ENCODE measurements around the gene RPH3AL. TPM values are rescaled to one million over a fixed set of nuclear protein-coding genes. Genes with fewer than 3 reads are reported as not detected.

The RPH3AL gene
- total RNA-seq, 4 donors from 2014 or later, result 24.3 to 90.5 (median 47.2) TPM

- in situ Hi-C loops (cut with MboI; ENCODE audit: low pct_ligation_motif_present in 1 of 4, low pct_unique_long_range_greater_than_20kb in 1 of 4, low sequenced_read_pairs in 3 of 4), result no loop called here
- DNase-seq, result no peak
- Histone ChIP-seq H3K9me3 (no peaks in the 10 kb centered on the region), H3K27ac (peak overlapping the region; percentile 66 to 82 (median 68)), H3K36me3 (peaks cover 0 to 5% (median 0%) of the 10 kb centered on the region in 4 donors), H3K4me1 (peaks cover 0 to 16% (median 10%) of the 10 kb centered on the region in 4 donors), H3K4me3 (peak overlapping the region in 1 of 4 donors; percentile 25), H3K27me3 (no peaks in the 10 kb centered on the region)
- WGBS, 2 donors (ENCODE audit: low coverage in 1 of 2), result 75 to 87% methylated on average over 11 of the region's 11 CpGs
- TF ChIP-seq POLR2AphosphoS5 (IDR thresholded peaks at IDR 0.05), result no peak
- no peak for TF ChIP-seq POLR2A (IDR thresholded peaks at IDR 0.05)
- TF ChIP-seq CTCF (IDR thresholded peaks at IDR 0.05), result no peak
- TF ChIP-seq EP300 (IDR thresholded peaks at IDR 0.05; ENCODE audit: low read depth), result no peak
- intact Hi-C loops (cut with DNase I; ENCODE audit: low total_unique reads), result no loop called here
These were observed 20.6 kb downstream of the RPH3AL start for GRCh38 chr17:332023-332422.

- Histone ChIP-seq H3K27me3 (no peaks in the 10 kb centered on the region), H3K9me3 (no peaks in the 10 kb centered on the region), H3K36me3 (peaks cover 0 to 5% (median 0%) of the 10 kb centered on the region in 4 donors), H3K27ac (peak overlapping the region; percentile 66 to 82 (median 68)), H3K4me3 (peak overlapping the region in 1 of 4 donors; percentile 25), H3K4me1 (peaks cover 0 to 8% (median 3%) of the 10 kb centered on the region in 4 donors)
- no peak for TF ChIP-seq POLR2A (IDR thresholded peaks at IDR 0.05)
- intact Hi-C loops (cut with DNase I; ENCODE audit: low total_unique reads), result no loop called here
- DNase-seq, result peak; percentile 29
- in situ Hi-C loops (cut with MboI; ENCODE audit: low pct_ligation_motif_present in 1 of 4, low pct_unique_long_range_greater_than_20kb in 1 of 4, low sequenced_read_pairs in 3 of 4), result no loop called here
- 56 to 58% methylated on average over 9 to 25 of the region's 26 CpGs for WGBS, 2 donors (ENCODE audit: low coverage in 1 of 2)
These were observed 21.5 kb downstream of the RPH3AL start for GRCh38 chr17:330993-331701.

- Histone ChIP-seq H3K36me3 (peaks cover 0 to 5% (median 0%) of the 10 kb centered on the region in 4 donors), H3K4me1 (peaks cover 0 to 7% (median 2%) of the 10 kb centered on the region in 4 donors), H3K9me3 (no peaks in the 10 kb centered on the region), H3K4me3 (no peak overlapping the region), H3K27me3 (no peaks in the 10 kb centered on the region), H3K27ac (no peak overlapping the region)
- TF ChIP-seq POLR2AphosphoS5 (IDR thresholded peaks at IDR 0.05) (no peak), CTCF (IDR thresholded peaks at IDR 0.05) (no peak), POLR2A (IDR thresholded peaks at IDR 0.05) (no peak), EP300 (IDR thresholded peaks at IDR 0.05; ENCODE audit: low read depth) (no peak)
- WGBS, 2 donors (ENCODE audit: low coverage in 1 of 2), result 89 to 93% methylated on average over 1 to 8 of the region's 8 CpGs
- intact Hi-C loops (cut with DNase I; ENCODE audit: low total_unique reads), result no loop called here
- DNase-seq, result no peak
- in situ Hi-C loops (cut with MboI; ENCODE audit: low pct_ligation_motif_present in 1 of 4, low pct_unique_long_range_greater_than_20kb in 1 of 4, low sequenced_read_pairs in 3 of 4), result no loop called here
These were observed 22.7 kb downstream of the RPH3AL start for GRCh38 chr17:329784-330420.

- DNase-seq, result no peak
- WGBS, 2 donors (ENCODE audit: low coverage in 1 of 2), result 93% methylated on average over 7 of the region's 7 CpGs; no CpG with 5 or more reads in 1 of the 2 donors
- intact Hi-C loops (cut with DNase I; ENCODE audit: low total_unique reads), result no loop called here
- Histone ChIP-seq H3K4me3 (no peak overlapping the region), H3K9me3 (no peaks in the 10 kb centered on the region), H3K27me3 (no peaks in the 10 kb centered on the region), H3K27ac (no peak overlapping the region), H3K4me1 (no peaks in the 10 kb centered on the region), H3K36me3 (no peaks in the 10 kb centered on the region)
- TF ChIP-seq POLR2A (IDR thresholded peaks at IDR 0.05), result no peak
- TF ChIP-seq EP300 (IDR thresholded peaks at IDR 0.05; ENCODE audit: low read depth), result no peak
- no peak for TF ChIP-seq CTCF (IDR thresholded peaks at IDR 0.05)
- TF ChIP-seq POLR2AphosphoS5 (IDR thresholded peaks at IDR 0.05), result no peak
- in situ Hi-C loops (cut with MboI; ENCODE audit: low pct_ligation_motif_present in 1 of 4, low pct_unique_long_range_greater_than_20kb in 1 of 4, low sequenced_read_pairs in 3 of 4), result no loop called here
These were observed 24.6 kb downstream of the RPH3AL start for GRCh38 chr17:327971-328370.

Data from transverse colon (tissue), 4 donors.